IPS DF 6.9 (cell line): ENCODE results near the gene HS3ST1.
A peak's percentile ranks its signal among the peaks of the same experiment; 100 is the strongest.

Source experiments
- DNase-seq: peaks from one replicate; pipeline ENCODE4 v3.0.0-alpha.2; 2013; ENCODE audit warnings: low read depth, low spot score
- H3K27ac ChIP-seq: one replicate; pipeline ENCODE4 v1.5.1; 2013; ENCODE audit warnings: low read length, control low read depth
- H3K27me3 ChIP-seq: 2 replicates; pipeline ENCODE4 v1.6.1; 2013; ENCODE audit warnings: mild to moderate bottlenecking, low read length; ENCODE audit not compliant: control insufficient read depth, insufficient read depth
- H3K36me3 ChIP-seq: 2 replicates; pipeline ENCODE4 v1.6.1; 2013; ENCODE audit warnings: low read length; ENCODE audit not compliant: control insufficient read depth, insufficient read depth
- H3K4me1 ChIP-seq: 2 replicates; pipeline ENCODE4 v1.6.1; 2013; ENCODE audit warnings: low read length; ENCODE audit not compliant: control insufficient read depth, insufficient read depth
- H3K4me3 ChIP-seq: 2 replicates; pipeline ENCODE4 v1.5.1; 2013; ENCODE audit warnings: mild to moderate bottlenecking, low read length
- H3K9me3 ChIP-seq: 2 replicates; pipeline ENCODE4 v1.6.1; 2013; ENCODE audit warnings: low read length, inconsistent platforms; ENCODE audit not compliant: control insufficient read depth, insufficient read depth
- WGBS: extraction: QIAGEN DNeasy Blood & Tissue Kit; methylation state at CpG from one replicate; pipeline ENCODE4 v1.1.7; 2013; ENCODE audit warnings: mixed read lengths, missing lambda C conversion rate; ENCODE audit not compliant: insufficient read length, insufficient coverage; 5-methylcytosine and 5-hydroxymethylcytosine counted together

Gene HS3ST1

DNA sequence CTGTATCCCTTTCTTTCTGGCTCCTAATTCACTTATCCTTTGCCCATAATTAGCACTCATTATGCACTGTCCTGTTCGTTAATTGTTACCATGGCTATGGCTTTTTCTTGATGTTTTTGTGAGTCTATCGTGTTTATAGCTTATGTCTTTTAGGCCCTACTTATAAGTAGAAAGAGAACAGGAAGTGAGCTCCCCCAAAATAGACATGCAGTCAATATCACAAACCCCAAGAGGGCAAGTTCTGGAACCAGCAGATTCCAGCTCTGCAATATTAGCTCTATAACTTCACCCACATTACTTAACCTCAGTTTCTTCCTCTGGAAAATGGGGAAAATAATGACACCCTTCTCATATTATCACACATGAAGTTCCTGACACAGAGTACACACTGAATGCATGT is 7.4 kb upstream of the HS3ST1 start:
- no peak overlapping the region for H3K4me3 ChIP-seq
- H3K36me3 ChIP-seq: no peaks in the 10 kb centered on the region
- H3K4me1 ChIP-seq: no peaks in the 10 kb centered on the region
- no peaks in the 10 kb centered on the region for H3K9me3 ChIP-seq
- no peaks in the 10 kb centered on the region for H3K27me3 ChIP-seq
- DNase-seq: no peak
- no peak overlapping the region for H3K27ac ChIP-seq
- no CpG with 5 or more reads among the region's 2 CpGs for WGBS

DNA sequence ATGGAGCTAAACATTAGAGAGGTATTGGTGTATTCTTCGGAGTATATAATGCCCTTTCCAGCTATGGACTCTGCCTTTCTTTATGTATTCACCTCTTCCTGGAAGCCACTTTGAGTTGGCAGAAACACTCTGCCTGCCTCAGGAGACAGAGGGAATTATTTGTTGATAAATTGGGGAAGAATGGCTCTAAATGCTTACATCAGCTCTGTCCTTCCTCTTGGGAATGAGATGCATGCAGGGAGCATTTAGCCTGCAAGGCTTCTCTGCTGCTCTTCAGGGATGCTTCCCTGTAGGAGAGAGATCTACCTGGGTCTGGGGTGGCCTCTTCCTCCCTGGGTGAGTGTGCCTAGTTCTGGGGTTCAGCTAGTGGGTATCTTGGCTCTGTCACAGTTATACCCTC is 6.9 kb upstream of the HS3ST1 start:
- no peaks in the 10 kb centered on the region for H3K36me3 ChIP-seq
- DNase-seq: no peak
- no peaks in the 10 kb centered on the region for H3K9me3 ChIP-seq
- no peak overlapping the region for H3K4me3 ChIP-seq
- H3K4me1 ChIP-seq: no peaks in the 10 kb centered on the region
- no CpG with 5 or more reads among the region's 1 CpG for WGBS
- no peak overlapping the region for H3K27ac ChIP-seq
- no peaks in the 10 kb centered on the region for H3K27me3 ChIP-seq

DNA sequence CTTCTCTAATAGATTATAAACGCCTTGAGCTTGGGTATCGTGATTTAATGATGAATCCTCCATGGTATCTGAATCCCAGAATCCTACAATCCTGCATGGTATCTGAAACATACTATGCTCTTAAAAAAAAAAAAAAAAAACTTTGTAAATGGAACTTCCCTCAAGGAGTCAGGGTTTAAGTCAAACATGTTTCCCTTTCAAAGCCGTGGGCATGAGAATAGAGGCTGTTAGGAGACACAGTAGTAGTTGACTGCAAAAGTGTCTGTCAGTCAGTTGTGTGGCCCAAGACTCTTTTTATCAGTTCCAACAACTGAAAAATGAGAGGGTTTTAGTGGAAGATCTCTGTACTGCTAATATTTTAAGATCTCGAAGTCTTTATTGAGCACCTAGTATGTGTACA is 2.4 kb upstream of the HS3ST1 start:
- no peak overlapping the region for H3K4me3 ChIP-seq
- H3K4me1 ChIP-seq: peaks cover 2% of the 10 kb centered on the region; the same call in 1 of the 2 replicates
- no peaks in the 10 kb centered on the region for H3K36me3 ChIP-seq
- peaks cover 21% of the 10 kb centered on the region for H3K27me3 ChIP-seq
- no peaks in the 10 kb centered on the region for H3K9me3 ChIP-seq
- no peak for DNase-seq
- H3K27ac ChIP-seq: no peak overlapping the region
- no CpG with 5 or more reads among the region's 4 CpGs for WGBS

DNA sequence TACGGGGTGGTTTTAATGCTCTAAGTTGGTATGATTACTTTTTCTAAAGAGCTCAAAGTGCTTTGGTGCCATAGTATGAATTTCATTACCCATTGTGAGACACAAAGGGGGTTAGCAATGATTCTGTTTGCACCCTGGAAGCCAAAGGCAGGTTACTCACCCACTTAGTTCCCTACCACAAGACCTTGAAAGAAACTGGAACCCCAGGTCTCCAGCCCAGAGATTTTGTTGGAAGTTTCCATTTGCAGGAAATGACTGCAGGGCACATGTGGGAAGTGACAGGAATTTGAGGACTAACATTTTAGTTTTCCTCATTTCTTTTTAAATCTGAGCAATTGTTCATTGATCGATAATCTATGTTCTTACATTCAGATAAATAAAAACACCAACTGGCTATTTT is 1.8 kb upstream of the HS3ST1 start:
- H3K4me3 ChIP-seq: no peak overlapping the region
- no CpG with 5 or more reads among the region's 2 CpGs for WGBS
- DNase-seq: no peak
- H3K9me3 ChIP-seq: no peaks in the 10 kb centered on the region
- no peak overlapping the region for H3K27ac ChIP-seq
- peaks cover 2% of the 10 kb centered on the region; the same call in 1 of the 2 replicates for H3K4me1 ChIP-seq
- peaks cover 24% of the 10 kb centered on the region for H3K27me3 ChIP-seq
- H3K36me3 ChIP-seq: no peaks in the 10 kb centered on the region

DNA sequence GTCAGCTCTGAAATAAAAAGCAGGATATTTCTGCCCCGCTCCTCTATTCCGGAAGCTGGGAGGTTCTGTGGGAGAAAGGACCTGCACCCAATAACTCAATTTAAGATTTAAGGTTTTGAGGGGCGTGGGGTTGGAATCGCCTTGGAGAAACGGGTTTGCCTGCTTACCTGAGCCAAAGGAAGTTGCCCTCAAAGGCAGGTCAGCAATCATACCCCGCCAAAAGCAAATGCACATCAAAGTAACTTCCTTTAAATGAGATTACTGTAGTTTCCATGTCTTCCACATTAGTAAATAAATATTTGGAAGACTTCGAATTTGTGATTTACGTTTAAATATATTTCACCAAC is 978 bp upstream of the HS3ST1 start:
- Histone ChIP-seq H3K27ac (no peak overlapping the region), H3K4me3 (no peak overlapping the region), H3K4me1 (peaks cover 2% of the 10 kb centered on the region; the same call in 1 of the 2 replicates), H3K9me3 (no peaks in the 10 kb centered on the region), H3K36me3 (no peaks in the 10 kb centered on the region), H3K27me3 (peaks cover 24% of the 10 kb centered on the region)
- no peak for DNase-seq
- no CpG with 5 or more reads among the region's 8 CpGs for WGBS

DNA sequence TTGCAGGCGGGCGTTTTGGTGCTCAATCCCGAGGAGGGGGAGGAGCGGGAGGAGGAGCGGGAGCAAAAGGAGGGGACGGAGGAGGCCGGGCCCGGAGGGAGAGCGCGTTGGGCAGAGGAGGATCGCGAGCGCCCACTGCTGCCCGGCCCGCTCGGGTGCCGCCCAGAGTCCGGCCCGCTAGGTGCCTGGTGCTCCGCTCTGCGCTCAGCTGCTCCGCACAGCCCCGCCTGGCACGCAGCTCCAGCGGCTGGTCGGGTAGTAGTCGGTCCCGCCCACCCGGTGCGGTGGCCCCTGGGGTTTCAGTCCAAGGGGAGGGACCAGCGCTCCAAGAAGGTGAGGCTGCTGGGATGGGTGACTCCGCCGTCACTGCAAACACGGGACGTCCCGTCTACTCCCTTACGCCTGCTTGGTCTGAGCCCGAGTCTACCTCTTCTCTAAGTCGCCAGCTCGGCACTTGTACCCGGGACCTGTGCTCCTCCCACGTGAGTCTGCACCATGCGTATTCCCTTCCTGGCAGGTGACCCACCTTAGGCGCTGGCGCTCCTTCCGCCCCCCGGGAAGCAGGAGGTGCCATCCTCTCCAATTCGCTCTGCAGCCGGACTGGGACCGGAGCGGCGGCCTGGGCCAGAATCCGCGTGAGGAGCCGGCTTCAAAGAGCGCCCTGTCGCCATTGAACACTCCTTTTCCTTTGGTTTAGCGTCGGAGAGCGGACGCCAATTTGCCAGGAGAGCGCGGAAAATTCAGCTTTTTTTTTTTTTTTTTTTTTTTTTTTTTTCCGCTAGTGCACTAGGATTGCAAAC is 405 bp upstream of the HS3ST1 start:
- no peak for DNase-seq
- H3K27ac ChIP-seq: no peak overlapping the region
- peaks cover 2% of the 10 kb centered on the region; the same call in 1 of the 2 replicates for H3K4me1 ChIP-seq
- peaks cover 24% of the 10 kb centered on the region for H3K27me3 ChIP-seq
- WGBS: no CpG with 5 or more reads among the region's 64 CpGs
- H3K4me3 ChIP-seq: peak overlapping the region; percentile 50; the same call in 1 of the 2 replicates
- H3K36me3 ChIP-seq: no peaks in the 10 kb centered on the region
- H3K9me3 ChIP-seq: no peaks in the 10 kb centered on the region

DNA sequence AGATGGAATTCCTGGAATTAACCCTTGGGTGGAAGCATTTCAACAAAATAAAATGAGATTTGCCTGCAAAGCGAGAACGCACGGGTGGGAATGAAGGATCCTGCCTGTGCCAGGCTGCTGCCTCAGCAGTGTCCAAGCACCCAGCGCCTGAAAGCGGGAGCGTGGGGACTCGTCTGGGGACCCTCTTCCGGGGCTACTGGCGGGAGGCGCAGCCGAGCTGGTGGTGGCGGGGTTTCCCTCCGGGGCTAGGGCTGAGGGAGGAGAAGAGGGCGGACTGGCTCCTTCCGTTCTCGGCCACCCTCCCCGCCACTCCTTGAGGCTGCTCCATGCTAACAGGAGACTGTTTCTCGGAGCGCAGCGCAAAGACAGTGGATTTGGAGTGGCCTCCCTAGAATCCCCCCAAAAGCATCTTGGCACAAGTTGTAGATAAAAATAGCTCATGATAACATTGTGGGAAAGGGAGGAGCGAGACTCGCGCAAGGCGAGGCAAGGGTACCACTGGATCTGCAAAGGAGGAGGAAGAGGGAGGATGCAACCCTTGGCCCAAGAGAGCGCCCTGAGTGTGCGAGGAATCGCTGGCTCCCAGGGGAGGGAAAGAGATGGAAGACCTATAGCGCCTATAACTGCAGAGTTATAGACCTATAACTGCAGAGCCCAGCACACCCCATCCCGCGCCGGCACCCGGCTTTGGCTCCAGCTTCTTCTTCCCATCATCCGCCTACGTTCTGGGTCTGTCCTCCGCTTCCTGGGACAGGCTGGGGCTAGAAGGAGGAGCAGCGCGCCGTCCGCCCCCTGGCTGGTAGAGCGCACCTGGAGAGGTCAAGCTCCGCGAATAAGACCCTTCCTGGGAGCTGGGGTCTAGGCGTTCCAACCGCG is 1.3 kb downstream of the HS3ST1 start:
- H3K4me1 ChIP-seq: peaks cover 2% of the 10 kb centered on the region; the same call in 1 of the 2 replicates
- H3K27me3 ChIP-seq: peaks cover 24% of the 10 kb centered on the region
- no peak overlapping the region for H3K27ac ChIP-seq
- no peak for DNase-seq
- WGBS: no CpG with 5 or more reads among the region's 45 CpGs
- no peaks in the 10 kb centered on the region for H3K36me3 ChIP-seq
- H3K4me3 ChIP-seq: peak overlapping the region; percentile 9; the same call in 1 of the 2 replicates
- H3K9me3 ChIP-seq: no peaks in the 10 kb centered on the region

DNA sequence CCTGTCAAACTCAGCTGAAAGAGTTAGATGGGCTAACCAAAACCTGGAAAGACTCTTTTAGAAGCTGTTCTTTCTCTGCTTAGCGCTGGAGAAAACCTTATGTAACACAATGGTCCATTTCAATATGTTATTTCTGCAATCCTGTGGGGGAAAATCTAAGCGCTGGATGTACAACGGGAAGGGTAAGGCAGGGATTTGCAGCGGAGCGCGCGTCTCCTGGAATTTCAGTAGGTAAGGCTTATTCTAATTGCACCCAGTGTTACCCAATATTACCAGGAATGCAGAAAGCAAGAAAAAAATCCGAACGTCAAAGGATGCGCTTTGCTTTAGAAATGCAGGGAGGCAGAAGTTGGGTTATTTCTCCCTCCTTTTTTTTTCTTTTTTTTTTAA is 2.0 kb downstream of the HS3ST1 start:
- no CpG with 5 or more reads among the region's 10 CpGs for WGBS
- H3K4me3 ChIP-seq: no peak overlapping the region

DNA sequence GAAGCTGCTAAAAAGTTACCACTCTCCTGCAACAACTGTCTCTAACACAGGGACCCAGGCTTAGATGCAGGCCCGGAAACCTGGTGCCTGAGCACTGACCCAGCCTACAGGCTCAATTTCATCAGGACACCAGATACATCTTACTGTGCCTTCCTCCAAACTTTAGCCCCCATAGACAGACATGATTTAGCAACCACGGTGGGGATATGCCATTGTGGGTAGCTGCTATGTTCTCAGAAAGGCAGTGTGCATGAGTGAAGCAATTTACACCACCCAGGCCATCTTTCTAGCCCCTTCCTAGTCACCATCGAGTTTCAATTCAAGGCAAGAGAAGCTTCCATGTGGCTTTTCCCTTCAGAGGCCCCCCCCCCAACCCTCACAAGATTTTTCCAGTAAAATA is 2.7 kb downstream of the HS3ST1 start:
- whole genome bisulfite sequencing: no CpG with 5 or more reads among the region's 3 CpGs
- DNase-seq: no peak
- no peak overlapping the region for H3K4me3 ChIP-seq
- peaks cover 2% of the 10 kb centered on the region; the same call in 1 of the 2 replicates for H3K4me1 ChIP-seq
- H3K9me3 ChIP-seq: no peaks in the 10 kb centered on the region
- no peak overlapping the region for H3K27ac ChIP-seq
- no peaks in the 10 kb centered on the region for H3K36me3 ChIP-seq
- peaks cover 24% of the 10 kb centered on the region for H3K27me3 ChIP-seq

More for the DNA sequence above, 2.0 kb downstream of the HS3ST1 start:
- Histone ChIP-seq H3K36me3 (no peaks in the 10 kb centered on the region), H3K27ac (no peak overlapping the region), H3K27me3 (peaks cover 24% of the 10 kb centered on the region), H3K4me1 (peaks cover 2% of the 10 kb centered on the region; the same call in 1 of the 2 replicates), H3K9me3 (no peaks in the 10 kb centered on the region)
- DNase-seq: no peak

DNA sequence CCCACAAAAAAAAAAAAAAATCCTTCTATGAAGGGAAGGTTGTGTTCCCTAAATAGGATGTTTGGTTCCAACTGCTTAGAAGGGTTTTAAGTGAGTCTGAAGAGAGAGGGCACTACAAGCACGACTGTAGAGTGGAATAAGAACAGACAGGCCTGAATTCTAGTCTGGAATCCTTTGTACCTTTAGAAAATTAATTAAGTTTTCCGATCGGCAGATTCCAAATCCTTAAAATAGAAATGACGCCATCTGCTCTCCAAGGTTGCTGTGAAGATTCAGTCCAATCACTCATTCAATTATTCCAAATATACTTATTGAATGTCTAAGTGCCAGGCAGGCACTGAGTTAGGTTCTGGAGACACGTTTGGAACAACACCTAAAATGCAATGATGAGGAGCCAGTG is 3.8 kb downstream of the HS3ST1 start:
- Histone ChIP-seq H3K27ac (no peak overlapping the region), H3K36me3 (no peaks in the 10 kb centered on the region), H3K27me3 (peaks cover 24% of the 10 kb centered on the region), H3K4me3 (no peak overlapping the region), H3K9me3 (no peaks in the 10 kb centered on the region), H3K4me1 (peaks cover 2% of the 10 kb centered on the region; the same call in 1 of the 2 replicates)
- no peak for DNase-seq
- WGBS: no CpG with 5 or more reads among the region's 5 CpGs
